Body of pancreas (tissue), 4 donors: ENCODE data around the gene ENTPD2.

ENCODE experiments used
- CTCF ChIP-seq, 7 experiments: fragments of 450-650 bp in 4 of 7; fragments of 200-600 bp in 3 of 7; sonication (generic) in 3 of 7; IDR thresholded peaks; one replicate each; pipeline ENCODE4 v1.5.1; 2016 to 2019; ENCODE audit warnings: antibody characterized with exemption in 7 of 7
- POLR2A ChIP-seq, 3 donors: fragments of 450-650 bp; IDR thresholded peaks; one replicate each; pipeline ENCODE4 v1.6.1; 2016; ENCODE audit warnings: antibody characterized with exemption in 3 of 3, mild to moderate bottlenecking in 2 of 3

- TF ChIP-seq CTCF (IDR thresholded peaks at IDR 0.05) (no peak), POLR2A (IDR thresholded peaks at IDR 0.05) (no peak)
These were observed 46.6 kb downstream of the ENTPD2 start for GRCh38 chr9:137007108-137007815.
